Sigmoid colon (tissue), 7 donors: Measurements from ENCODE around the gene C1orf105. TPM values are rescaled to one million over a fixed set of nuclear protein-coding genes. Genes with fewer than 3 reads are reported as not detected.

Experiments used
- DNase-seq: peaks from one replicate; pipeline ENCODE4 v3.0.0-alpha.2; 2019
- H3K27ac ChIP-seq, 4 donors: fragments of 200-600 bp; sonication (generic); one replicate each; pipeline ENCODE4 v1.5.1; 2016 to 2019; ENCODE audit warnings: mild to moderate bottlenecking in 1 of 4
- H3K27me3 ChIP-seq, 3 donors: fragments of 200-600 bp; sonication (generic); one replicate each; pipeline ENCODE4 v1.5.1; 2019; ENCODE audit warnings: mild to moderate bottlenecking in 1 of 3
- H3K36me3 ChIP-seq, 4 donors: fragments of 200-600 bp; sonication (generic); one replicate each; pipeline ENCODE4 v1.5.1; 2016 to 2019
- H3K4me1 ChIP-seq, 4 donors: fragments of 200-600 bp; sonication (generic); one replicate each; pipeline ENCODE4 v1.5.1; 2017 to 2019
- H3K4me3 ChIP-seq, 4 donors: fragments of 200-600 bp; sonication (generic); one replicate each; pipeline ENCODE4 v1.5.1; 2017 to 2019; ENCODE audit warnings: mild to moderate bottlenecking in 2 of 4, moderate library complexity in 1 of 4
- H3K9me3 ChIP-seq, 4 donors: fragments of 200-600 bp in 3 of 4; sonication (generic) in 3 of 4; one replicate each; pipeline versions ENCODE4 v1.5.1 to v1.6.1; 2013 to 2019
- CTCF ChIP-seq, 4 experiments: fragments of 450-650 bp in 3 of 4; fragments of 200-600 bp in 1 of 4; IDR thresholded peaks; one replicate each; pipeline ENCODE4 v1.5.1; 2016 to 2019; ENCODE audit warnings: antibody characterized with exemption in 4 of 4, mild to moderate bottlenecking in 3 of 4, moderate library complexity in 2 of 4
- EP300 ChIP-seq, 4 donors: sonication (generic); formaldehyde crosslinking; IDR thresholded peaks; one replicate each; pipeline ENCODE4 v1.6.1; 2017; ENCODE audit warnings: antibody characterized with exemption in 4 of 4
- POLR2A ChIP-seq, 2 donors: fragments of 450-650 bp; IDR thresholded peaks; one replicate each; pipeline ENCODE4 v1.6.1; 2016; ENCODE audit warnings: antibody characterized with exemption in 2 of 2, mild to moderate bottlenecking in 2 of 2, moderate library complexity in 2 of 2
- POLR2AphosphoS5 ChIP-seq, 4 donors: sonication (generic); formaldehyde crosslinking; IDR thresholded peaks; one replicate each; pipeline ENCODE4 v1.6.1; 2017; ENCODE audit warnings: antibody characterized with exemption in 4 of 4
- WGBS, 2 donors: extraction: QIAGEN DNeasy Blood & Tissue Kit; methylation state at CpG; one replicate each; pipeline ENCODE4 v1.1.7; 2013; 5-methylcytosine and 5-hydroxymethylcytosine counted together
- intact Hi-C: fragments of 100-400 bp; cut with DNase I; formaldehyde crosslinking; loops from one replicate; pipeline ENCODE4 v1.15.1; 2023
- polyA plus RNA-seq, 3 donors: library from polyadenylated mRNA; stranded (reverse); fragments of 200-250 nt; gene quantifications; one replicate each; pipeline ENCODE4 v1.2.3, GENCODE V29; 2013
- total RNA-seq, 4 donors: library from RNA; depleted of rRNA; stranded (reverse); fragments of >200 nt; gene quantifications; one replicate each; pipeline ENCODE4 v1.1.0, GENCODE V29; 2016
- donor health status: healthy with polysubstance abuse.
- donor health status: Bipolar disorder and iron deficiency.
- donor health status: healthy.

The C1orf105 gene
- total and polyA plus RNA-seq, 7 donors = not detected

- Histone ChIP-seq H3K27me3 (no peaks in the 10 kb centered on the region), H3K4me3 (no peak overlapping the region), H3K9me3 (no peaks in the 10 kb centered on the region), H3K27ac (no peak overlapping the region), H3K4me1 (no peaks in the 10 kb centered on the region), H3K36me3 (no peaks in the 10 kb centered on the region)
- no peak for TF ChIP-seq POLR2A (IDR thresholded peaks at IDR 0.05)
- TF ChIP-seq POLR2AphosphoS5 (IDR thresholded peaks at IDR 0.05) = no peak
- TF ChIP-seq EP300 (IDR thresholded peaks at IDR 0.05) = no peak
- no peak for TF ChIP-seq CTCF (IDR thresholded peaks at IDR 0.05)
- intact Hi-C loops = no loop called here
- WGBS, 2 donors = 89 to 97% methylated on average over 1 of the region's 1 CpG
- no peak for DNase-seq
These were observed 10.5 kb upstream of the C1orf105 start for GRCh38 chr1:172410027-172410426.

GRCh38 chr1:172411791-172412338, 8.6 kb upstream of the C1orf105 start:
- no peak overlapping the region for H3K27ac ChIP-seq
- H3K4me1 ChIP-seq = no peaks in the 10 kb centered on the region
- WGBS, 2 donors = 89% methylated on average over 2 of the region's 2 CpGs
- no peak overlapping the region for H3K4me3 ChIP-seq
- no peak for DNase-seq
- intact Hi-C loops = no loop called here
- H3K27me3 ChIP-seq = no peaks in the 10 kb centered on the region
- TF ChIP-seq POLR2AphosphoS5 (IDR thresholded peaks at IDR 0.05) (no peak), EP300 (IDR thresholded peaks at IDR 0.05) (no peak), CTCF (IDR thresholded peaks at IDR 0.05) (no peak), POLR2A (IDR thresholded peaks at IDR 0.05) (no peak)
- no peaks in the 10 kb centered on the region for H3K36me3 ChIP-seq
- H3K9me3 ChIP-seq = no peaks in the 10 kb centered on the region

- Histone ChIP-seq H3K27ac (no peak overlapping the region), H3K27me3 (no peaks in the 10 kb centered on the region), H3K4me3 (no peak overlapping the region), H3K4me1 (no peaks in the 10 kb centered on the region), H3K36me3 (no peaks in the 10 kb centered on the region), H3K9me3 (no peaks in the 10 kb centered on the region)
- intact Hi-C loops = no loop called here
- no peak for DNase-seq
- TF ChIP-seq POLR2A (IDR thresholded peaks at IDR 0.05) = no peak
- TF ChIP-seq POLR2AphosphoS5 (IDR thresholded peaks at IDR 0.05) = no peak
- no peak for TF ChIP-seq EP300 (IDR thresholded peaks at IDR 0.05)
- no peak for TF ChIP-seq CTCF (IDR thresholded peaks at IDR 0.05)
These were observed 6.2 kb upstream of the C1orf105 start for GRCh38 chr1:172414331-172414730.

GRCh38 chr1:172416496-172417035, 3.9 kb upstream of the C1orf105 start:
- Histone ChIP-seq H3K36me3 (no peaks in the 10 kb centered on the region), H3K4me1 (no peaks in the 10 kb centered on the region), H3K9me3 (no peaks in the 10 kb centered on the region), H3K27ac (no peak overlapping the region), H3K27me3 (no peaks in the 10 kb centered on the region), H3K4me3 (no peak overlapping the region)
- TF ChIP-seq EP300 (IDR thresholded peaks at IDR 0.05) (no peak), POLR2AphosphoS5 (IDR thresholded peaks at IDR 0.05) (no peak), CTCF (IDR thresholded peaks at IDR 0.05) (no peak), POLR2A (IDR thresholded peaks at IDR 0.05) (no peak)
- DNase-seq = no peak
- intact Hi-C loops = no loop called here
- 71 to 78% methylated on average over 4 of the region's 4 CpGs for WGBS, 2 donors

GRCh38 chr1:172417557-172417956, 2.9 kb upstream of the C1orf105 start:
- intact Hi-C loops = no loop called here
- DNase-seq = no peak
- WGBS, 2 donors = 92 to 97% methylated on average over 1 of the region's 1 CpG
- Histone ChIP-seq H3K4me1 (no peaks in the 10 kb centered on the region), H3K27me3 (no peaks in the 10 kb centered on the region), H3K9me3 (no peaks in the 10 kb centered on the region), H3K36me3 (no peaks in the 10 kb centered on the region), H3K27ac (no peak overlapping the region), H3K4me3 (no peak overlapping the region)
- TF ChIP-seq CTCF (IDR thresholded peaks at IDR 0.05) = no peak
- no peak for TF ChIP-seq POLR2A (IDR thresholded peaks at IDR 0.05)
- no peak for TF ChIP-seq POLR2AphosphoS5 (IDR thresholded peaks at IDR 0.05)
- TF ChIP-seq EP300 (IDR thresholded peaks at IDR 0.05) = no peak
